SK-N-DZ (cell line): ENCODE measurements around the gene MEOX2.

ENCODE experiments used
- DNase-seq: peaks from one replicate; pipeline ENCODE4 v3.0.0-alpha.2; 2015; ENCODE audit warnings: low spot score

MEOX2 gene

DNA sequence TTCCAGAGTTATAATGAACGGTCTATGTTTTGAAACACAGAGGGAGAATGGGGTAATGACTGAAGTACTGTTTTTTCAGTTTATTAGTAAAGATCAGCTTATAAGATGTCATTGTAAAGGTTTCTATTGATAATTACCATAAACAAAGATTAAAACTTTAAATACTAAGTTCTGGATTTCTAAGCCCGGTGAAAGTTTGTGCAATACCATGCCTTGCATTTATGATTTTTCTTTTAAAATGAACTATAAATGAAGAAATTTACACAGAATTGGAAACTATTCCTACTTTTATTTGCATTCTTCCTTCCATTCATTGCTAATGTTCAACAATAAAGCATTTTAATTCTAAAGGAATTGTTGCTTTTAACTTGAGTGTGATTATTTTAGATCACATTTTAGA lies 4.9 kb downstream of the MEOX2 start:
- DNase-seq, result no peak

DNA sequence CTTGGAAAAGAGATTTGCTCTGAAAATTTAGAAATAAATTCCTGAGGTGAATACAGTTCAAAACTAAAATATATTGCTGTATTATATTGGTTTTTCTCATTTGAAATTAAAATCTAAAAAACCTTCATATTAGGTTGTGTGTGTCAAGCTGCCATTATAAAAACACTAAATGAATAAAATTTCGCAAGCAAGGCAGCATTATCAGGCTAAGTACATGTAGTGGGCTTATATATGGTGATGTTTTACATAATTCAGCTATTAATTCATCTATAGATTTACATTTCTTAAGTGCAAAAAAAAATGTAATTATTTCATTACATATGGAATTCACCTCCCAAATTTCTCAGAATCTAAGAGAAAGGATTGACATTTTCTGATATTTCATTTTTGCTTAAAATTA lies 5.3 kb downstream of the MEOX2 start:
- DNase-seq, result no peak

DNA sequence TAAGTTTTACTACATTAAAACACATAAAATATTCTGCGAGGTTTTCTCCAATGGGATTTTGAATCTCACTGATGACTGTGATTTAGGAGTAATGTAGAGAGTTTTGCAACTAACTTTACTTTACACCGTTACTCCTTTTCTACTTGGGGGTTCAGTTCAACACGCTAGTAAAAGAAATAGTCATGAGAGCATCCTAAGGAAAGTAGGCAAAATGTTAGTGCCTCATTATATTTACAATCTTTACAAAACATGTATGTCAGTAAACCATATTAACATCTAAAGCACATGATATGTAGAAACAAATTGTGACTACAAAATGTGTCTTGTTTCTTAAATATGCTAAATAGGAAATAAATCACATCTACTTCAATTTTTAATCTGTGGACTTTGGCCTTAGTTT lies 6.0 kb downstream of the MEOX2 start:
- DNase-seq, result no peak

- DNase-seq, result no peak
Observed at GRCh38 chr7:15679306-15679705, 7.2 kb downstream of the MEOX2 start.

DNA sequence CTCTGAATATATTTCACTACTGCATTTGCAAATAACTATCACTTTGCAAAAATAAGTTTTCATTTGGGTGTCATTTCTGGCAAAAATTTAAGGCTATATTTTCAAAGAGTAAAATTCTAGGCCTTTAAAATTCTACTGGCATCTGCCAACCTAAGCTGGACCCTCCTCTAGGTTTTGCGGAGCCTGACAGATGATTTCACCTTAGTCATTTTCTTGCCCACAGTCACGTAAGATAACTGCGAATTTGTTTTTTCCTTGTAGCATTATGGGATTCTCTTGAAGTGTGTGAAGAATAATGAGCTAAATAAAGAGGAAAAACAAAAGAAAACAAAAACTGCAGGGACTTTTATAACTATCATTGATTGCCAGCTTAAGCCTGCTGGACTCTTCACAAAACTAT lies 7.8 kb downstream of the MEOX2 start:
- no peak for DNase-seq

DNA sequence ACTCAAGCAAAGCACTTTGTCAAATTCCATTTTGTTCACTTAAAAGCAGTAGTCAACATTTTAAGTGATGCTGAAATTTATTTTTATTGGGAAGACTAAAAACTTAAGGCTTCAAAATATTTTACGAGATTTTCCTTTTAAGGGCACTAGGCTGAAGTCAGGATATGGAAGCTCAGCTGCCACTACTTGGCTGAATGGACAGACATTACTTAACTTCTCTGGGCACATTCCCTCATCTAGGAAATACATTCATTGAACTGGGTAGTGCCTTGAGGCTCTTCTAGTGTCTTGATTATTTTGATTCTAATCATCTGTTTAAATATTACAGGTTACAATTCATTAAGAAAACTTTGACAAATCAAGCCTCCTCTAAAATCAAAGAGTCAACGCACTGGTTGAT lies 11.1 kb downstream of the MEOX2 start:
- DNase-seq, result no peak

DNA sequence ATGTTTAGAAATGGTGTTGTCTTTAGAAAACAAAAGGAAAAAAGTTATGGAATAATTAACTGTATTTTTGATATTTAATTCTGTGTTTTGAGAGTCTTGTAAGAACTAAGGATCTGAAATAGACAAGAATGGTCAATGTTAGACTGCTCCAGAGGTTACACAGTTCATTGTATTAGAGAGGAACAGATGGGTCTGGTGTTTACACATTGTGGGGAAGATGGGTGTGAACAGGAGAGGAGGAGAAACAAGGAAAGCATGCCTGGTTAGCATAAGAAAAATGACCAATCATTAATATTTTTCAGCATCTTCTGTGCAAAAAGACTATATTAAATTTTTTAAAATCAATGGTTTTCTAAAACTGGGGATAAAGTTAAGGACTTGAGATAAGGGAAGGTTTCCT lies 11.9 kb downstream of the MEOX2 start:
- no peak for DNase-seq

- DNase-seq, result no peak
Observed at GRCh38 chr7:15669443-15670090, 16.9 kb downstream of the MEOX2 start.

DNA sequence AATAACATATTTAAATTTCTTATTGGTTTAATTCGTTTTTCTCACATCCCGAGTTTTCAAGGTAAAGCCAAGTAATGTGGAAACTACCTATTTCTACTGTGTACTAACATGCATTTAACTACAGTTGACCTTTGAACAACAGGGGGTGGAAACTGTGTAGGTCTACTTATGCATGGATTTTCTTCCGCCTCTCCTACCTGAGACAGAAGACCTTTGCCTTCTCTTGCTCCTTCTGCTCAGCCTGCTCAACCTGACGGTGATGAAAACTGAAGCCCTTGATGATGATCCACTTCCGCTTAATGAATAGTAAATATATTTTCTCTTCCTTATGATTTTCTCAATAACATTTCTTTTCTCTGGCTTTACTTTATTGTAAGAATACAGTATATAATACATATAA lies 18.5 kb downstream of the MEOX2 start:
- DNase-seq, result no peak

DNA sequence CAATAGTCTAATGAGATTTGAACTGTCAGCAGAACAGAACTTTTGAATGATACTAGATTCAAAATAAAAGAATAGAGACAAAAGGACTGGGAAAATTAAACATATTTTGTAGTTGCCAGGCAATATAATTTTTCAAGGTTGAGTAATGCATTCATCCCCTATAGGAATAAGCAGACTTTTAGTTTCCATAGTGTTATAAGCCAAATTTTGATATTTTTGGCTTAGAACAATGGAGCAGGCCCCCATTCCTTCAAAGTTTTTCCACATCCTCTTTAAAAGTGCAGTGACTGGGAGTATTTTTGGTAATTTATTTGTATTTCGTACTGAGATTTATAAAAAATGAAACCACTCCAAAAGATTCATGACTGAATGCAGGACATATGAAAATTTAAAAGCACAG lies 24.0 kb downstream of the MEOX2 start:
- no peak for DNase-seq

- DNase-seq, result no peak
Observed at GRCh38 chr7:15658247-15658646, 28.2 kb downstream of the MEOX2 start.

DNA sequence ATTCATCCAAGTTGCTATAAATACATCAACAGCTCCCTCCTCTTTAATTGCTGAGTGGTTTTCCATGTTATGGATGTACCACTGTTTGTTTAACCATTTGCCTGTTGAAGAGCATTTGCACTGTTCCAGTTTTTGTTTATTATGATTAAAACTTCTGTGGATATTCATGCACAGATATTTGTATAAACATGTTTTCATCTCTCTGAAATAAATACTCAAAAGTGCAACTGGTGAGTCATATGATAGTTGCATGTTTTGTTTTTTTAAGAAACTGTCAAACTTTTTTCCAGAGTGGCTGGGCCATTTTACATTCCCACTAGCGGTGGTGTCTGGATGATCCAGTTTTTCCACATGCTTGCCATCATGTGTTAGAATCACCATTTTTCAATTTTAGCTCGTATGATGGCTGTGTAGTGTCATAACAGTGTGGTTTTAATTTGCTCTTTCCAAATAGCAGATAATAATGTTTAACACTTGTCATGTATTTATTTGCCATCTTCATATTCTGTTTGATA lies 33.6 kb downstream of the MEOX2 start:
- no peak for DNase-seq

GRCh38 chr7:15651693-15652092 lies 34.8 kb downstream of the MEOX2 start:
- DNase-seq, result no peak

DNA sequence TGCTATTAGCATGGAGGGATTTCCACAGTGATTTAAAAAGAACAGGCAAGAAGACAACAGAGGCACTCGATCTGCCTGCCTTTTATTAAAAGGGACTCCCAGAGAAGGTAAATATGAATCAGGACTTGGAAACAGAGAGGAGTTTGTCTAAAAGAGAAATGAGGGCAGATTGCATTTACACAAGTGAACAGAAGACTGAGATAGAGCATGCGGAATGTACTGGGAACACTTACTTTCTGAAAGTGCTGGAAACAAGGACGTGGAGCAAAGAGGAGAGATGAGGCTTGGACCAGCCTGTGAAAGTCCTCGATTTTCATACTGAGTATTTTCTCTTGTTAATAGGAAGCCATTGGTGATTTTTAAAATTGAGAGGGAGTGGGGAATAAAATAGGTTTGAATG lies 35.7 kb downstream of the MEOX2 start:
- no peak for DNase-seq

GRCh38 chr7:15648461-15648961 lies 38.0 kb downstream of the MEOX2 start:
- DNase-seq, result no peak

GRCh38 chr7:15647309-15647708 lies 39.2 kb downstream of the MEOX2 start:
- no peak for DNase-seq

DNA sequence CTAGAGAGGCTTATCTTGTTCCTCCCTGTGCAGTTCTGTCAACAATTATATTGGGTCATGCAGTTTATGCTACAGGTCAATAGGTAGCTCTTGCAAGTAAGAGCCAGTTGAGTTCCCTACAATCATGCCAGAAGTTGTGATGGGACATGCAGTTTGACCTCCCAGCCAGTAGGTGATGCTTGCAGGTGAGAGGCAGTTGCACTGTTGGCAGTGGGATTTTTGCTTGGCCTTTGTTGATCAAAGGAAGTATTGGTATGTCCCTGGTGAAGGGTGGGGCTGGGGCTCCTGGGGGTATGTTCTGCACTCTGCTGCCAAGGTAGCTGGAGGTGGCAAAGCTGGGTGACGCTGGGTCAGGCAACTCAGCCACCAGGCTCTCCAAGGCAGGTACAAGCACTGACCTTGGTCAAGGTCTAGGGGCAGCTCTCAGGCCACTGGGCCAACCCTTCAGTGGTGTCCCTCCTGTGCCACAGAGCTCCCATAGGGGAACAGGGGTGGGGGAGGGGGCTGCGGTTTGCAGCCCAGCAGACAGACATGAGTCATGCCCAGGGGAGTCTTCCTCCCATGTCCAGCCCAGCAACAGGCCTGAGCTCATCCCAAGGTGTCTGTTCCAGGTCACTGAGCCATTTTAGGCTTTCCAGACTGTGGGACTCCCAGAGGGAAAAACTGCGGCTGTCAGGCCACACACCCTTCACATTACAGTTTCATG lies 43.3 kb downstream of the MEOX2 start:
- no peak for DNase-seq

DNA sequence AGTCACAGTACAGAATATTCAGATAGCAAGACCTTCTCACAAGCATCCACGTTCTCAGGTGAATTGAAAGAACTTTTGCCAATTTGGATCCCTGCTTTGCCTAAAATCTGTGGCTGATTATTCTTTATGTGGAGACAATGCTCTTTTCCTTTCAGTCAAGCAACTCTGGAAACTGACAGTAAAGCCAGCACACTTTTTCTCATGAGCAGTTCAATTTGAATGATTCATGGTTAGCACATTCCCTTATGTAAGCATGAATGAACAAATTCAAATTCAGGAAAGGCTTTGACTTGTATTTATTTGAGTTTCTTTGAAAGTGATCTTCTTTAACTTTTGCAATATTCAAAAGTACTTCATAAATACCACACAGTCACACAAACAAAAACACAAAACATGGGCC lies 57.6 kb downstream of the MEOX2 start:
- no peak for DNase-seq

GRCh38 chr7:15626041-15626440 lies 60.4 kb downstream of the MEOX2 start:
- no peak for DNase-seq

DNA sequence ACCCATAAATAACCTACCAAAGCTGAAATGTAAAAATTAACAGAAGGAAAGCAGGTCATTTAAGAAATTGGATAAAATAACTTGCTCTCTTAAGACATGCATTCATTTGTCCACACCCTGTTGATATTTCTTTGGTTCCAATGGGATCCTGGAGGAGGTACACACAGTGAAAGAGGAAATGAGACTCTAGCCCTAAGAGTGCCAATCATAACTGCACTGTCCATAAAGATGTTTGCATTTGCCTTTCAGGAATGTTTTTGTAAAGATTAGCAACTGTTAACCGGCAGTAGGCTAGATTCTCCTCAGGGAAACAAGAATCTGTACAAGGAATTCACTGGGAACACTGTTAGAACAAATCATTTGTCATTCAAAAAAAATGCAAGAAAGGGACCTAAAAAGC lies 61.0 kb downstream of the MEOX2 start:
- DNase-seq, result no peak

- DNase-seq, result no peak
Observed at GRCh38 chr7:15621468-15621867, 65.0 kb downstream of the MEOX2 start.

DNA sequence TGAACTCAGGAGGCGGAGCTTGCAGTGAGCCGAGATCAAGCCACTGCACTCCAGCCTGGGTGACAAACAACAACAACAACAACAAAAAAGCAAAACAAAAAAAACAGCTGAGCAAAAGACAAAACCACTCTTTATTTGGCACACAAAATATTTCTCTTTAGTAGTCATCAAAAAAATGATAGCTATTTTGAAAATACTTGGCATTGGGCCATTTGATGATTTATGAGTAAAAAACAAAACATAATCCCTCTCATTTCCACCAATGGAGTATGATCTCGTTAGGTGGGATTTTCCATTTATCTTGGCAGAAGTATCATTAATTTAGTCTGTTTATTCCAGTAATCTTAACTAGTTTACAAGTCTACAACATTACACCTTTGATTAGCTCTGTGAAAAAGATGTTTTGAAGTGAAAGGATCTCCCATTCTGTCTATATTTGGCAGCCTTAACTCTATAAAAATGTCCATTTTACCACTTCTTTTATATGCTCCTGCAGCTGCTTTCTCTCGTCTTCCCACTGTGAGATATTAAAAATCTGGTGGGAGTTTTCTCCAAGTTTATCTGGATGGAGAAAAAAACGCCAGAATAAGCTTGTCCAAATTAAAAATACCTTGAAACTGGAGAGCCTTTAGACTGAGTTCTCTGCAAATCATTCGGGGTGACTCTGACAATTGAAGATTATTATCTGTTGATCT lies 65.8 kb downstream of the MEOX2 start:
- DNase-seq, result no peak

- no peak for DNase-seq
Observed at GRCh38 chr7:15618275-15618674, 68.2 kb downstream of the MEOX2 start.
